HG03060 (cell line): ENCODE results near the gene CD207.

ENCODE experiments used
- ATAC-seq: cut with Tn5 transposase; IDR thresholded peaks from one replicate; pipeline ENCODE4 v1.9.1; 2021; ENCODE audit warnings: low read depth, moderate number of reproducible peaks; ENCODE audit not compliant: unreplicated experiment

Gene CD207

GRCh38 chr2:70796262-70796661 is 39.4 kb downstream of the CD207 start:
- ATAC-seq = no peak

GRCh38 chr2:70795164-70795995 is 40.2 kb downstream of the CD207 start:
- no peak for ATAC-seq

- ATAC-seq = no peak
Observed at GRCh38 chr2:70793450-70793849, 42.2 kb downstream of the CD207 start.

- no peak for ATAC-seq
Observed at GRCh38 chr2:70790136-70790828, 45.3 kb downstream of the CD207 start, which contains the start of gene FIGLA. Gene FIGLA, minus strand, starts transcription at chr2:70790643. Its CDS starts 5 bp downstream, at chr2:70790638.

- ATAC-seq = no peak
Observed at GRCh38 chr2:70789304-70790135, 46.1 kb downstream of the CD207 start.

- no peak for ATAC-seq
Observed at GRCh38 chr2:70785137-70785911, 50.3 kb downstream of the CD207 start.

GRCh38 chr2:70784320-70784719 is 51.3 kb downstream of the CD207 start:
- no peak for ATAC-seq
